ENCODE data around the gene TNFSF13.

Gene TNFSF13, protein sequence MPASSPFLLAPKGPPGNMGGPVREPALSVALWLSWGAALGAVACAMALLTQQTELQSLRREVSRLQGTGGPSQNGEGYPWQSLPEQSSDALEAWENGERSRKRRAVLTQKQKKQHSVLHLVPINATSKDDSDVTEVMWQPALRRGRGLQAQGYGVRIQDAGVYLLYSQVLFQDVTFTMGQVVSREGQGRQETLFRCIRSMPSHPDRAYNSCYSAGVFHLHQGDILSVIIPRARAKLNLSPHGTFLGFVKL

DNA sequence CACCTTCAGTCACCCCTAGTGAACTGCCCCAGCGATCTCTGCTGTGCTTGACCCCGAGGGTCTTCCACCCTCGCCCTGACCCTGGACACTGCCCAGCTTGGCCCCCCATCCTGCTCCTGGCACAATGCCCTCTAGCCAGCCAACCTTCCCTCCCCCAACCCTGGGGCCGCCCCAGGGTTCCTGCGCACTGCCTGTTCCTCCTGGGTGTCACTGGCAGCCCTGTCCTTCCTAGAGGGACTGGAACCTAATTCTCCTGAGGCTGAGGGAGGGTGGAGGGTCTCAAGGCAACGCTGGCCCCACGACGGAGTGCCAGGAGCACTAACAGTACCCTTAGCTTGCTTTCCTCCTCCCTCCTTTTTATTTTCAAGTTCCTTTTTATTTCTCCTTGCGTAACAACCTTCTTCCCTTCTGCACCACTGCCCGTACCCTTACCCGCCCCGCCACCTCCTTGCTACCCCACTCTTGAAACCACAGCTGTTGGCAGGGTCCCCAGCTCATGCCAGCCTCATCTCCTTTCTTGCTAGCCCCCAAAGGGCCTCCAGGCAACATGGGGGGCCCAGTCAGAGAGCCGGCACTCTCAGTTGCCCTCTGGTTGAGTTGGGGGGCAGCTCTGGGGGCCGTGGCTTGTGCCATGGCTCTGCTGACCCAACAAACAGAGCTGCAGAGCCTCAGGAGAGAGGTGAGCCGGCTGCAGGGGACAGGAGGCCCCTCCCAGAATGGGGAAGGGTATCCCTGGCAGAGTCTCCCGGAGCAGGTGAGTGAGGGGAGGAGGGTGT is at the start of gene TNFSF13:
Gene TNFSF13, plus strand, starts transcription at position 207 of the 776 bp plus-strand sequence. Its CDS starts 290 bp downstream, at position 497.
- DNase-seq (ENCODE audit: low read depth in 1 of 2, low spot score in 1 of 2) = no peak

DNA sequence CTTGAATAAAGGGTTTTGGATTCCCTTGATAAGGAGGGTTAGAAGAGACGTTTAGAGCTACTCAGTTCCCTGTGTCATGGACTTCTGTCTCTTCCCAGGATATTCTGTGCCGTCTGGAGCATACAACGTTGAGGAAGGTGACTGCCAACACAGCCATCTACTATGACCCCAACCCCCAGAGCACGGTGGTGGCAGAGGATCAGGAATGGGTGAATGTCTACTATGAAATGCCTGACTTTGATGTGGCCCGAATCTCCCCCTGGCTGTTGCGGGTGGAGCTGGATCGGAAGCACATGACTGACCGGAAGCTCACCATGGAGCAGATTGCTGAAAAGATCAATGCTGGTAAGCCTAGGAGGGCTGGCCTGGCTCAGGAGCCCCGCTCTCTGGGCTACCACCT is 49.7 kb upstream of the TNFSF13 start:
- DNase-seq (ENCODE audit: low read depth in 1 of 2, low spot score in 1 of 2) = no peak

DNA sequence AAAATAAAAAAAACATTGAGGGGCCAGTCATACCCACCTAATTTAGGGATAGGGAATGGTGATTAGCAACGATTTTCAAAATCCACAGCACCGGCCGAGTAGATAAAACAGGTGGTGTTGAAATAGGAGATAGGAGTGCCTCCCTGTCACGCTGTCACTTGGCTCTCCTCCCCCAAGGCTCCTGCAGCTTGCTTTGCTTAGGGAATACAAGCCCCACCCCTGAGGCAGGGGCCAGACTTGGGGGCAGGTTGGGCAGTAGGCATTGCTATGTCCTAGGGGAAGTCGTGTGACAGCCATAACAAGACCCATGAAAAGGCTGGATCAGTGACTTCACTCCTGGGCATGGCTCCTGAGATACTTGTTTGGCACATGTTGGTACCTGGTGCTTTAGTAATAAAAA is 48.6 kb upstream of the TNFSF13 start:
- no peak for DNase-seq (ENCODE audit: low read depth in 1 of 2, low spot score in 1 of 2)

DNA sequence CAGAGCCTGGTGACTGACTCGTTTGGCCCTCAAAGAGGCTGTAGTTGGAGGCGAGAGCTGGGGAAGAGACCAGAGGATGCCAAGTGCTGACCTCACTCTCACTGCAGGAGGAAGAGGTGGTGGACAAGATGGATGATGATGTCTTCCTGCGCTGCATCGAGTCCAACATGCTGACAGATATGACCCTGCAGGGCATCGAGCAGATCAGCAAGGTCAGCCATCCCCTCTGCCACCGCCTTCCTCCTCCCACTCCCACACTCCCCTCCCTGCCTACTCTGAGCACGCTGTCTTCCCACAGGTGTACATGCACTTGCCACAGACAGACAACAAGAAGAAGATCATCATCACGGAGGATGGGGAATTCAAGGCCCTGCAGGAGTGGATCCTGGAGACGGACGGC is 47.4 kb upstream of the TNFSF13 start:
- DNase-seq (ENCODE audit: low read depth in 1 of 2, low spot score in 1 of 2) = no peak

DNA sequence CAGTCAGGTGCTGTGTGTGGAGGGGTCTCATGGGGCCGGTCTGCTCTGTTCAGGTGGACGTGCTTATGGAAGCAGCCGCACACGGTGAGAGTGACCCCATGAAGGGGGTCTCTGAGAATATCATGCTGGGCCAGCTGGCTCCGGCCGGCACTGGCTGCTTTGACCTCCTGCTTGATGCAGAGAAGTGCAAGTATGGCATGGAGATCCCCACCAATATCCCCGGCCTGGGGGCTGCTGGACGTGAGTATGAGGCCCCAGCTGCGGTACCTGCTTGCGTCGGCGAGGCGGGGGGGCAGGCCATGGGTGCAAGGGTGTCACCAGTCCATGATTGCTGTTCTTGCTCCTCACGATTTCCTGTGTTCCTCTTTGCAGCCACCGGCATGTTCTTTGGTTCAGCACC is 46.4 kb upstream of the TNFSF13 start:
- DNase-seq (ENCODE audit: low read depth in 1 of 2, low spot score in 1 of 2) = no peak

DNA sequence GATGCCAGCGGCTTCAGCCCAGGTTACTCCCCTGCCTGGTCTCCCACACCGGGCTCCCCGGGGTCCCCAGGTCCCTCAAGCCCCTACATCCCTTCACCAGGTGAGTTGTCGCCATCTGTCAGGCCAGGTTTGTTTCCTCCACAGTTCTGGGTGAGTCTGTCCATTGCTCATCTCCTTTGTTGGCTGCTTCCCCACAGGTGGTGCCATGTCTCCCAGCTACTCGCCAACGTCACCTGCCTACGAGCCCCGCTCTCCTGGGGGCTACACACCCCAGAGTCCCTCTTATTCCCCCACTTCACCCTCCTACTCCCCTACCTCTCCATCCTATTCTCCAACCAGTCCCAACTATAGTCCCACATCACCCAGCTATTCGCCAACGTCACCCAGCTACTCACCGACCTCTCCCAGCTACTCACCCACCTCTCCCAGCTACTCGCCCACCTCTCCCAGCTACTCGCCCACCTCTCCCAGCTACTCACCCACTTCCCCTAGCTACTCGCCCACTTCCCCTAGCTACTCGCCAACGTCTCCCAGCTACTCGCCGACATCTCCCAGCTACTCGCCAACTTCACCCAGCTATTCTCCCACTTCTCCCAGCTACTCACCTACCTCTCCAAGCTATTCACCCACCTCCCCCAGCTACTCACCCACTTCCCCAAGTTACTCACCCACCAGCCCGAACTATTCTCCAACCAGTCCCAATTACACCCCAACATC is 45.6 kb upstream of the TNFSF13 start:
- no peak for DNase-seq (ENCODE audit: low read depth in 1 of 2, low spot score in 1 of 2)

DNA sequence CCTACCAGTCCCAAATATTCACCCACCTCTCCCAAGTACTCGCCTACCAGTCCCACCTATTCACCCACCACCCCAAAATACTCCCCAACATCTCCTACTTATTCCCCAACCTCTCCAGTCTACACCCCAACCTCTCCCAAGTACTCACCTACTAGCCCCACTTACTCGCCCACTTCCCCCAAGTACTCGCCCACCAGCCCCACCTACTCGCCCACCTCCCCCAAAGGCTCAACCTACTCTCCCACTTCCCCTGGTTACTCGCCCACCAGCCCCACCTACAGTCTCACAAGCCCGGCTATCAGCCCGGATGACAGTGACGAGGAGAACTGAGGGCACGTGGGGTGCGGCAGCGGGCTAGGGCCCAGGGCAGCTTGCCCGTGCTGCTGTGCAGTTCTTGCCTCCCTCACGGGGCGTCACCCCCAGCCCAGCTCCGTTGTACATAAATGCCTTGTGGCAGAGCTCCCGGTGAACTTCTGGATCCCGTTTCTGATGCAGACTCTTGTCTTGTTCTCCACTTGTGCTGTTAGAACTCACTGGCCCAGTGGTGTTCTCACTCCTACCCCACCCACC is 44.6 kb upstream of the TNFSF13 start:
- no peak for DNase-seq (ENCODE audit: low read depth in 1 of 2, low spot score in 1 of 2)

DNA sequence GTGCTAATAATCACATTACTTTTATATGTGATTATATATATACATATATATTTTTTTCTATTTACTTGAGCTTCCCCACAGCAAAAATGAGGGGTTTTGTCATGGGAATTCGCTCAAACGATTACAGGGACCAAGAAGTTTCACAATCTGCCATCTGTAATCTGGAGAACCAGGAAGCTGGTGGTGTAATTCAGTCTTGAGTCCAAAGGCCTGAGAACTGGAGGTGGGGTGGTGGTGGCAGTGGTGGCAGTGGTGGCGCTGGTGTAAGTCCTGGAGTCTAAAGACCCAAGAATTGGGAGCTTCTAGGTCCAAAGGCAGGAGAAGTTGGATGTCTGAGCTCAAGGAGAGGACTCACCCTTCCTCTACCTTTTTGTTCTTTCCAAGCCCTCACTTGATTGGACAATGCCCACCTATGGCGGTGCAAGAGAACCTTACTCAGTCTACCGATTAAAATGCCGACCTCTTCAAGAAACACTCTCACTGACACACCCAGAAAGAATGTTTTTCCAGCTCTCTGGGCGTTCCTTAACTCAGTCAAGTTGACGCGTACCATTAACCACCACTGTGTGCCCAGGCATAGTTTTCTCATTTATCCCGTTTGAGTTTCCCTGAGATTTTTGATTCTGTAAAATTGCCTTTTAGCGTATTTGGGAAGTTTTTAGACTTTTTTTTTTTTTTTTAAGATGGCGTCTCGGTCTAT is 42.5 kb upstream of the TNFSF13 start:
- DNase-seq (ENCODE audit: low read depth in 1 of 2, low spot score in 1 of 2) = no peak

DNA sequence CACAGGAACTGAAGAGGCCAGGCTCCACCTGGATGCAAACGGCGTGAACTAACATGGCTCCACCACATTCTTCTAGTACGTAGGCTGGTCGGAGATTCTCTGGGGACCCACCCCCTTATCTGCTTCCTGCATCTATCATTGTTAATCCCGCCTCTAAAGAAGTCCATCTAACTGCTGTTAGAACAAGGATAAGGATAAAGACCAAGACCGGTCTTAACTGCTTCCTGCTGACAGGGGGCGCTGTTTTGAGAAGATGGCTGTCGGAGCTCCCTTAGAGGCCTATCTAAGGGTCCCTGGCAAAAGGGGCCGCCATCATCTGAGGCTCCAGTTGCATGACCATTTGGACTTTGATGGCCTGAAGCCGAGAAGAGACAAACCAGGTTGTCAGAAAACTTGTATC is 35.5 kb upstream of the TNFSF13 start:
- peak in 1 of 2 donors; percentile 15 for DNase-seq (ENCODE audit: low read depth in 1 of 2, low spot score in 1 of 2)

DNA sequence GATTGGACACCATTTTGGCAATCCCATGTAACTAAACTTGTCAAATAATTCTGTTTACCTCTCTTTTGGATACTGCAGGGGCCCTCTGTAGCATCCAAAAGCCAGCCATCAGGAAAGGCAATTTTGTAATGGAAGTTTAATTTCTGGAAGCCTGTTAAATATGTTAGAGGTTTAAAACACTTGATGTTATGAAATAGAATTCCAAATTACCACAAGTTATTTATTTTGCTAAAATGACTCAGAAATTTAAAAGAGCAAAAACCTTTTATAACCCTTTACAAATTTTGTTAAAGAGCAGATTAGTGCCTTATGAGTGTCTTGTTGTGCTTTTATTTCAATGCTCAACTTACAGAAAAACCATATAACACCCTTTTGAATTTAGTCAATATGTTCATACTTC is 29.7 kb upstream of the TNFSF13 start:
- no peak for DNase-seq (ENCODE audit: low read depth in 1 of 2, low spot score in 1 of 2)

DNA sequence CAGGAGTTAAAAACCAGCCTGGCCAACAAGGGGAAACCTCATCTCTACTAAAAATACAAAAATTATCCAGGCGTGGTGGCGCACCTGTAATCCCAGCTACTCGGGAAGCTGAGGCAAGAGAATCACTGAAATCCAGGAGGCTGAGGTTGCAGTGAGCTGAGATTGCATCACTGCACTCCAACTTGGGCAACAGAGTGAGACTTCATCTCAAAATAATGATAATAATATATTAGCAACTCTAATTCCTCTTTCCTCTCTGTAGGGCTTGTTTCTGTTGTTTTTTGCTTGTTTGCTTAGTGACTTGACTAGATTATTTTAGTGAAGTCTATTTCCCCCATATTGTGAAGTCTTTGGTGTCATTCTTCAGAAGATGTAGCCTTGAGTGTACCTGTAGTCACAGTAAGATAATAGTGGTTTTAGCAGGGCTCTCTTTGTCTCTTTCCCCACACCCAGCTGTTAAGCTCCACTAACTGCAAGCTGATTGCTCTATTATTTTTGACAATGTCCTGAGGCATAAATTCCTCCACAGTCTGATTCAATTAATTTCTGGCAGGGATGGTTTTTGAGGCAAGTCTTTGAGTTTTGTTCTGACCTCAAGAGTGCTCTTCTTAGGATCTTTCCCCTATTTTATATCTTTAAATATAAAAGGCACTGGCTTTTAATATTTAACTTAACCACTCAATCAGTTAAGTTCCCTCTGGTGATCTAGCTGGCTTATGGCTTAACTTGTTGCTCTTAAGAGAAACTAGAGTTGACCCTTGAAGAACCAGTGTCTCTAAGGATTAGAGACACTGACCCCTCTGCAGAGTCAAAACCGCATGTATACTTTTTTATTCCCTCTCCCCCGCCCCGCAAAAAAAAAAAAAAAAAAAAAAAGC is 28.3 kb upstream of the TNFSF13 start:
- no peak for DNase-seq (ENCODE audit: low read depth in 1 of 2, low spot score in 1 of 2)

DNA sequence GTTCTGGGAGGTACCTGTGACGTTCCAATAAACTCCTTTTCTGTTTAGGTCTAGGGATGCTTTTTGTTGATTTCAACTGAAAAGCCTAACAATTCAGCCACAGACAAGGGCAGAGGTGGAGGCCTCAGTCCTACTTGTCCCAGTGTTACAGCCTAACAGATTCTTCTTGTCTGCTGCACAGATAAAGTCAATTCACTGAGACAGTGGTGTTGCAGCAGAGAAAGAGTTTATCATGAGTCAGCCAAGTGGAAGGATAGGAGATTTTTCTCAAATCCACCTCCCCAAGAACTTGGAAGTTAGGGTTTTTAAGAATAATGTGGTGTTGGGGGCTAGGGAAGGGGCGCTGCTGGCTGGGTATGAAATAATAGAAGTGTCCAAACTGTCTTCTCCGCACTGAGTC is 20.5 kb upstream of the TNFSF13 start:
- DNase-seq (ENCODE audit: low read depth in 1 of 2, low spot score in 1 of 2) = no peak

DNA sequence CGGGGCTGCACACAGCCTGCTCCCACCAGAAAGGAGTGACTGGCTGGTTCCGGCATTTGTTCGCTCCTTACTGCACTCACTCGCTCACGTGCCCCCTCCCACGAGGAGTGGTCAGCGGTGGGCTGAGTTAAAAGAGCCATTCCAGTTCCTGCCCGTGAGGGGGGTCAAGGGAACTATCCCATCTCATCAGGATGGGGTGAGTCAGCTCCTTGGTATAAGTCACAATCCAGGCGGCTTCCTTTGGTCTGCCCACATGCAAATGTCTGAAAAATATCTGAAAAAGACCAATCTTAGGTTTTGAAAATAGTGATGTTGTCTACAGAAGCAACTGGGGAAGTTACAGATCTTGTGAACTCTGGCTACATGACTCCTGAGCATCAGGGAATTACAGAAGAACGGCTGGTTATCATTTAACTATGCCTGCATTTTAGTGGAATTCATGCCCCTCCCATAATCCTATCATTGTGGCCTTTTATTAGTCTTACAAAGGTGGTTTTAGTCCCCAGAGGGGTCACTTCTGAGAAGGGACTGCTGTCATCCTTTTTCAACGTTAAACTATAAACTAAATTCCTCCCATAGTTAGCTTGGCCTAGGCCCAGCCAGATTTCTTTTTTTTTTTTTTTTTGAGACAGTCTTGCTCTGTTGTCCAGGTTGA is 19.5 kb upstream of the TNFSF13 start:
- DNase-seq (ENCODE audit: low read depth in 1 of 2, low spot score in 1 of 2) = no peak

DNA sequence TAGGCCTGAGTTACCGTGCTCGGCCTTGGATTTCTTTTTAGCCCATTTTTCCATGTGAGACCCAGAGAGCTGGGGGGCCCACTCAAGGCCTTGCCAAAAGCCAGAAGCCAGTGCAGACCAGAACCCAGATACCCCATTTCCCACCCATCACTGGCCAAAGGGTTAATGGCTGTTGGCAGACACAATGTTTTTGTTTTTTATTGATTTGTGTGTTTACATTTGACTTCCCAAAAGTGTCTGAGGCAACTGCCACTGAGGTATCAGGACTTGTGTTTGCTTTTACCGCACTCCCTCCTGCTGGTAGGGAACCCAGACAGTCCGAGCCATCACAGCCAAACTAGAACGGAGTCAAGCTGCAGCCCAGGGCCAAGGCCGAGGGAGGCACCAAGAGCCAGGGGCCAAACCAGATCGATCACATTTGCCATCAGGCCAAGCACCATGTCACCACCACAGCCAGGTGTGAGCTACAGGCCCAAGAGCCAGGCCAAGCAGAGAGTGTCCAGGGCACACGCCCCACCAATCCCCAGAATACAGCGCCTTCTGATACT is 17.4 kb upstream of the TNFSF13 start:
- DNase-seq (ENCODE audit: low read depth in 1 of 2, low spot score in 1 of 2) = no peak

DNA sequence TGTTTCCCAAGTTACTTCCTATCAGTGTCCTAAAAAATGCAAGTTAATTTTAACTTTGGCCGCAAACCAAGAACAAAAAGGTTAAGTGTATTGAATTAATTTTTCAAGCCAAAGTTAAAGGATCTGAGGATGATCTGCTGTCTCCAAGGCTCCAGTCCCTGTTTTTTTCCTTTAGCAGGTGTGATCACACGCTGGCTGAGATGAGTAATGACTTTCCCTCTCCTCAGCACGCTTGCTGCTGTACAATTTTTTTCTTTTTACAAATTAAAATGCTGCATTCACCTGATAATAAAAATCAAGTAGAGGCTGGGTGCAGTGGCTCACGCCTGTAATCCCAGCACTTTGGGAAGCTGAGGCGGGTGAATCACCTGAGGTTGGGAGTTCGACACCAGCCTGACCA is 13.6 kb upstream of the TNFSF13 start:
- no peak for DNase-seq (ENCODE audit: low read depth in 1 of 2, low spot score in 1 of 2)

DNA sequence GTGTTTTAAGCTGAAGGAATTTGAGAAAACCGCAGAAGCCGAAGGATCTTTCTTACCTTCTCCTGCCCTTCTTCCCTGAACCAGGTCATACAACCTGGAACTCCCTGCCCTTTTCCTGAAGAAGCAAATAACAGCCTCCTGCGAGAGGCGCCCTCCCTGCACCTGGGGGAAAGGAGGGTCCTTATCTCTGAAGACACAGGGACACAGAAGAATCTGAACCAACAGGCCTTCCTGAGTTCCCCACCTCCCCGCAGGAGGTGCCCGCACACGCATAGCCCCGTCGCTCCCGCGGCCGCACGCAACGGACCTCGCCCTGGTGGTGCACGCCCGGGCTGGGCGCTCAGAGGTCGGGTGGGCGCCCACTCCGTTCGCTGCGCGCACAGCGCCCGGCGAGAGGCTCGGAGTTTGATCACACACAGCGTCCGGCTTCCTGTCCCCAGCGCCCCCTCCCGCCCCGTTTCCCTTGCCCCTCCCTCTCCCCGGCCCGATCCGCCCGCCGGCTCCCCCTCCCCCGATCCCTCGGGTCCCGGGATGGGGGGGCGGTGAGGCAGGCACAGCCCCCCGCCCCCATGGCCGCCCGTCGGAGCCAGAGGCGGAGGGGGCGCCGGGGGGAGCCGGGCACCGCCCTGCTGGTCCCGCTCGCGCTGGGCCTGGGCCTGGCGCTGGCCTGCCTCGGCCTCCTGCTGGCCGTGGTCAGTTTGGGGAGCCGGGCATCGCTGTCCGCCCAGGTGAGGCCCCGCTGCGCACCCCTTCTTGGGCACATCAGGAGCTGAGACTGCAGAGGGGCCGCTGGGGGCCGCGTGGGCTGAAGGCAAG is 9.8 kb upstream of the TNFSF13 start, which contains the start of gene TNFSF12:
Gene TNFSF12, plus strand, starts transcription at position 474 of the 816 bp plus-strand sequence. Its CDS starts 96 bp downstream, at position 570.
- peak; percentile 29 to 30 for DNase-seq (ENCODE audit: low read depth in 1 of 2, low spot score in 1 of 2)

DNA sequence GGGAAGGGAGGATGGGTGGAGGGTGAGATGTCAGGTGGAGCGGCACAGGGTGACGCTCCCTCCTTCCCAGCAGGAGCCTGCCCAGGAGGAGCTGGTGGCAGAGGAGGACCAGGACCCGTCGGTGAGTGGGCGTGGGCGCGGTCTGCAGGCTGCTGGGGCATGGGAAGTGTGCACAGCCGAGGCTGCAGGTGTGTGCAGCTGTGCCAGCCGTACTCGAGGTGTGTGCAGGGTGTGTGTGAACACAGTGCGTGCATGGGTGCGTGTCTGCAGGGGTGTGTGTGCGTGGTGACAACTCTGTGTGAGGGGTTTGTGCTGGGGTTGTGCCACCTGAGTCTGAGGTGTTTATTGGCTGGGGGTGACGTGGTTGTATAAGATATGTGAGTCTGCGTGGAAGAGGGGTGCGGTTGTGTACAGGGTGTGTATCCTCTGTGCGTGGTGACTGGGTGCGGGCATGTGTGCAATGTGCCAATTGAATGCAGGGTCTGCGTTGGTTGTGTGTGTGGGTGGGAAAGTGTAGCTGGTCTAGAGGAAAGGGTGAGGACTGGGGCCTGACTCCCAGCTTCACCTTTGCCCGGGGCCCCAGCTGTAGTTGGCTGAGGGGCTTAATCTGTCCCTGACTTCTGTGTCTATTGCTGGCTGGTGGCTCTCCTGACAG is 9.0 kb upstream of the TNFSF13 start:
- peak in 1 of 2 donors; percentile 20 for DNase-seq (ENCODE audit: low read depth in 1 of 2, low spot score in 1 of 2)

DNA sequence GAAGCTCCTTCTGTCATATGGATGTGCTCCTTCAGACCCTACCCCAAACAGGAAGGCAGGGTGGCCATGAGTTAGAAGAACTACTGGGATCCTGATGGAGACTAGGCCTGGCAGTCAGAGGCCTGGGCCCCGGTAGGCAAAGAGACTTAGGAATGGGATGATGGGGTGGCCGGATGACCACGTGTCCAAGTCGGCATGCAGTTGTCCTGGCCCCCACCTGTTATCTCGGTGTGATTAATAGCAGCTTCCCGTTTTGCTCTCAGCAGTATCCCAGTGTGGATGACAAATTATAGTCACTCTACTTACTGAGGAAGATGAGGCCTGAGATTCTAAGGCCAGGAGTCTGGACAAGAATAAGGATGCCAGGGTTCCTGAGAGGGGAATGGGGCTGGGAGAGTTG is 8.2 kb upstream of the TNFSF13 start:
- DNase-seq (ENCODE audit: low read depth in 1 of 2, low spot score in 1 of 2) = no peak

All from stimulated activated CD4-positive, alpha-beta T cell treated with anti-CD3 and anti-CD28 coated beads, Interleukin-15, amount 100 ng/mL, for 1 hour (primary cell).